ENCODE data around the gene SLC22A6.

- no peak for TF ChIP-seq POLR2A (IDR thresholded peaks at IDR 0.05; ENCODE audit: low read length)
- no peak for TF ChIP-seq GATA1 (IDR thresholded peaks at IDR 0.05; ENCODE audit: low read depth, low read length)
These were observed 34.7 kb upstream of the SLC22A6 start for GRCh38 chr11:63019506-63019905.

Data from erythroblast (primary cell).